Activated naive CD4-positive, alpha-beta T cell treated with anti-CD3 and anti-CD28 coated beads, Interleukin-2, amount 50 U/mL, for 72 hours (primary cell): ENCODE results near the gene TGM6. TPM values are rescaled to one million over a fixed set of nuclear protein-coding genes. Genes with fewer than 3 reads are reported as not detected.

ENCODE experiments used
- ATAC-seq, 2 donors: fragments of 150-1000 bp; cut with Tn5 transposase; 2 replicates each; pipeline ENCODE4 v1.10.0; 2021; ENCODE audit warnings: mild to moderate bottlenecking in 2 of 2, moderate library complexity in 2 of 2
- DNase-seq, 2 donors: peaks; one replicate each; pipeline ENCODE4 v3.0.0; 2021 to 2022; ENCODE audit warnings: low spot score in 2 of 2
- H3K27ac Mint-ChIP-seq, 2 donors: one replicate each; pipeline ENCODE4 v1.8.0; 2022; ENCODE audit warnings: mild to moderate bottlenecking in 2 of 2, mixed read lengths in 2 of 2
- H3K36me3 Mint-ChIP-seq, 2 donors: one replicate each; pipeline ENCODE4 v1.8.0; 2022; ENCODE audit warnings: mixed read lengths in 2 of 2
- H3K9me3 Mint-ChIP-seq, 2 donors: one replicate each; pipeline ENCODE4 v1.8.0; 2022; ENCODE audit warnings: mixed read lengths in 2 of 2
- total RNA-seq, 2 donors: library from RNA; stranded (reverse); gene quantifications; one replicate each; pipeline ENCODE4 v1.2.3, GENCODE V29; 2022

Gene TGM6
- total RNA-seq, 2 donors from 2014 or later: not detected

DNA sequence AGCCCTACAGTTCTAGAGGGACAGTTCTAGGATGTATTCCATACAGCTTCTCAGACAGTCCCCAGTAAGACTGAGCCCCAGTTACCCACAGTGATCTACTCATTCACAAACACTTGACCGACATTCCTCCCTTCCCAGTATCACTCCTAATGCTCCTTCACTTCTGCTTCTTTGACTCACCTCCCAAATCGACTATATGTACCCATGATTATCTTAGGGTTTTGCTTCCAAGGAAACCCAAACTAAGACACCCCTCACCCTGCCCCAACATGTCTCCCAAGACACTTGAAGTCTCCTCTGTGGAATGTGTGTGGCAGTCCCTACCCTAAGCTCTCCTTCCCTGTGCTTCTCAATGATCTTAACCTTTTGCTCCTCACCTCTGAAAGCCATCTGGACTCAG lies 23.6 kb upstream of the TGM6 start:
- DNase-seq (no peak), ATAC-seq (no peak)
- peaks cover 5 to 11% of the 10 kb centered on the region in 2 donors for H3K36me3 Mint-ChIP-seq
- H3K9me3 Mint-ChIP-seq: peaks cover 14 to 16% of the 10 kb centered on the region in 2 donors
- no peak overlapping the region for H3K27ac Mint-ChIP-seq

DNA sequence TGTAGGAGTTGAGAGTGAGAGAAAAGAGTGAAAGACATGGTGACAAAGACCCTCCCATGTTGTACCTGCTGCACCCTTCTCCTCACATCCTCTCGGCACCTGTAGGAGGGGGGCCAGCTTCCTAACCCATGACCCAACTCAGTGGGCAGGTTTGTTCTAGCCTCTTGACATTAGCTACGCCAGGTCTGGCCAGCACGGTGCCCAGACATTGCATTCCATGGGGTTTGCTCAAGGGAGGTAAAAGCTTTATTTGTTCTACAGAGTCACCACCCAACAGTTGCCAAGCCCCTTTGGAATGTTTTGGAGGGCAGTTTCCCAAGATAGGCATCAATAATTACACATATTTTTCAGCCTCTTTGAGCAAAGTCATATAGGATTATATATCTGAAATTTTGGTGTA lies 22.7 kb upstream of the TGM6 start:
- DNase-seq: no peak
- H3K27ac Mint-ChIP-seq: no peak overlapping the region
- no peak for ATAC-seq
- H3K9me3 Mint-ChIP-seq: peaks cover 14 to 16% of the 10 kb centered on the region in 2 donors
- peaks cover 6 to 11% of the 10 kb centered on the region in 2 donors for H3K36me3 Mint-ChIP-seq

DNA sequence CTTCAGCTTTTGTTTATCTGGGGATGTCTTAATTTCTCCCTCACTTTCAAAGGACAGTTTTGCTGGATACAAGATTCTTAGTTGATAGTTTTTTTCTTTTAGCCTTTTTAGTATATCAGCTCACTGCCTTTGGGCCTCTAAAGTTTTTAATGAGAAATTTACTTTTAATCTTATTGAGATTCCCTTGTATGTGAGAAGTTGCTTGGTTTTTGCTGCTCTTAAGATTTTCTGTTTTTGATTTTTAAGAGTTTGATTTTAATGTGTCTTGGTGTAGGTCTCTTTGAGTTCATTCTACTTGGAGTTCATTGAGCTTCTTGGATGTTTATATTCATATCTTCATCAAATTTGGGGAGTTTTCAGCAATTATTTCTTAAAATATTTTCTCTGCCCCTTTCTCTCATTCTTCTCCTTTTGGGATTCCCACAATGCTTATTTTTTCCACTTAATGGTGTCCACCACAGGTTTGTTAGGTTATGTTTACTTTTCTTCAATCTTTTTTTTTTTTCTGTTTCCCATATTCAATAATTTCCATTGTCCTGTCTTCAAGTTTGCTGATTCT lies 19.6 kb upstream of the TGM6 start:
- ATAC-seq (no peak), DNase-seq (no peak)
- Mint-ChIP-seq H3K9me3 (peaks cover 14 to 16% of the 10 kb centered on the region in 2 donors), H3K36me3 (peaks cover 6 to 11% of the 10 kb centered on the region in 2 donors), H3K27ac (no peak overlapping the region)

DNA sequence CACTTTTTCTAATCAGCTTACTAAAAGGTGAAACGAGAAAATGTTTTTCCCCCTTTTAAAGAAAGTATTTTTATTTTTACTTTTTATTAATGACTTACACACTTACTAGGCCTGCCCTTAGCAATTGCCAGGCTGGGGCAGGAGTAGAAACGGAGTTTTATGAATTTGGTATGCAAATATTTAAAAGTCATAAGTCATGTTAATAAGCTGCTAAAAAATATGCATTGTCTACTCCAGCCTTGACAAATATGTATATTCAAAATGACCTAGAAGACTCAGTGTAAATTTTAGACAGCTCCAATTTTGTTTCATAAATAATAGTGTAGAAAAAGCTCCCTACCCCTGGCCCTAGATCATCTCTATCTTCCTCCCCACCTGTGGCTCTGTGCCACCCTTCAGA lies 17.5 kb upstream of the TGM6 start:
- ATAC-seq: no peak
- Mint-ChIP-seq H3K36me3 (peaks cover 6 to 11% of the 10 kb centered on the region in 2 donors), H3K27ac (no peak overlapping the region)

DNA sequence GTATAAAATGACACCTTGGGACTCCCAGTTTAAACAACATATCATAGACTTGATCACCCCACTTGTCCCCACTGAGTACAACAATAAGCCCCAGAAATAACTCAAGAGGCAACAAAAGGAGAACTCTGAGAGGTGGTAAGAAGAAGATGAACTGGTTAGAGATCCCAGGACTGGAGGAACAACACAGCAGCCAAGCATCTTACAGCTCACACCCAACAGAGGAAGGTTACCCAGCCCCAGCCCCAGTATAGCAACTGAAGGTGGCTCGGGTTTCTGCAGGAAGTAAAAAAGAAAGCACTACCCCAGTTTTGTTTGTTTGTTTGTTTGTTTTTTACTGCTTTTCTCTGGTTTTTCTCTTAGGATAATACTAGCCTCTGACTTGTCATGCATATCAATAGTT lies 17.1 kb upstream of the TGM6 start:
- DNase-seq (no peak), ATAC-seq (no peak)
- peaks cover 14 to 17% of the 10 kb centered on the region in 2 donors for H3K9me3 Mint-ChIP-seq
- peaks cover 6 to 11% of the 10 kb centered on the region in 2 donors for H3K36me3 Mint-ChIP-seq
- H3K27ac Mint-ChIP-seq: no peak overlapping the region

More for the DNA sequence above, 17.5 kb upstream of the TGM6 start:
- H3K9me3 Mint-ChIP-seq: peaks cover 14 to 16% of the 10 kb centered on the region in 2 donors
- DNase-seq: no peak

DNA sequence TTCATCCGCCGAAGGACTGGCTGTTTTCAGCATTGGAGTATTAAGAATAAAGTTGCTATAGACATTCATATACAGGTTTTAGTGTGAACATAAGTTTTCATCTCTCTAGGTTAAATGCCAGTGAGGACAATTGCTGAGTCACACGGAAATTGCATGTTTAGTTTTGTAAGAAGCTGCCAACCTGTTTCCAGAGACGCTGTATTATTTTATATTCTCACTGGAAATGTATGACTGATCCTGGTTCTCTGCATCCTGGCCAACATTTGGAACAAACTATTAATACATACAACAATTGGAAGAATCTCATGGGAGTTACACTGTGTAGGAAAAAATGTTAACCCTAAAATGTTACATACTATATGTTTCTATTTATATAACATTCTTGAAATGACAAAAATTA lies 16.7 kb upstream of the TGM6 start:
- ATAC-seq (no peak), DNase-seq (no peak)
- Mint-ChIP-seq H3K36me3 (peaks cover 6 to 13% of the 10 kb centered on the region in 2 donors), H3K9me3 (peaks cover 16 to 21% of the 10 kb centered on the region in 2 donors), H3K27ac (no peak overlapping the region)

DNA sequence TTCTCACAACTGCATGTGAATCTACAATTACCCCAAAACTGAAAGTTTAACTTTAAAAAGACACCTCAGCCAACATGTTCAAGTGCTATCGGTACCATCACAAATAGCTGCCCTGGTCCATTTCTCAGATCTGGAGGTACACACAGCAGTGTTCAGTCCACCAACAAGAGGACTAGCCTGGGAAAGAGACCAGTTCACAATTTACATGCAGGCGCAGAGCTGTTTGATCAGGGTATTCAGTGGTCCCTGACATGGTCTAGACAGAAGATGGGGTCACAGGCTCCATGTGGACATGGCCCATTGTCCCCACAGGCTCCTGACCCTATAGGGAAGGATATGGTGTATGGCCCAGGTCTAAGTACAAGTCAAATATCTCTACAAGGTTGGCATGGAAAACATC lies 15.6 kb upstream of the TGM6 start:
- H3K9me3 Mint-ChIP-seq: peaks cover 13 to 24% of the 10 kb centered on the region in 2 donors
- peaks cover 6 to 17% of the 10 kb centered on the region in 2 donors for H3K36me3 Mint-ChIP-seq
- no peak overlapping the region for H3K27ac Mint-ChIP-seq
- no peak for DNase-seq
- ATAC-seq: no peak

DNA sequence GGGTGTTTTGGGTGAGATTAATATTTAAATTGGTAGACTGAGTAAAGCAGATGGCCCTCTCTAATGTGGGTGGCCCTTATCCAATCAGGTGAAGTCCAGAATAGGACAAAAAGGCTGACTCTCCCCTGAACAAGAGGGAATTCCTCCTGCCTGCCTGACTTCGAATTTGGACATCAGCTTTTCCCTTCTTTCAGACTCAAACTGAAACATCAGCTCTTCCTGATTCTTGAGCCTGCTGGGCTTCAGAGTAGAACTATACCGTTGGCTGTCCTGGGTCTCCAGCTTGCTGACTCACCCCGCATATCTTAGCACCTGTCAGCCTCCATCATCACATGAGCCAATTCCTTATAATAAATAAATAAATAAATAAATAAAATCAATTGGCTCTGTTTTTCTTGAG lies 15.0 kb upstream of the TGM6 start:
- DNase-seq (no peak), ATAC-seq (no peak)
- no peak overlapping the region for H3K27ac Mint-ChIP-seq

DNA sequence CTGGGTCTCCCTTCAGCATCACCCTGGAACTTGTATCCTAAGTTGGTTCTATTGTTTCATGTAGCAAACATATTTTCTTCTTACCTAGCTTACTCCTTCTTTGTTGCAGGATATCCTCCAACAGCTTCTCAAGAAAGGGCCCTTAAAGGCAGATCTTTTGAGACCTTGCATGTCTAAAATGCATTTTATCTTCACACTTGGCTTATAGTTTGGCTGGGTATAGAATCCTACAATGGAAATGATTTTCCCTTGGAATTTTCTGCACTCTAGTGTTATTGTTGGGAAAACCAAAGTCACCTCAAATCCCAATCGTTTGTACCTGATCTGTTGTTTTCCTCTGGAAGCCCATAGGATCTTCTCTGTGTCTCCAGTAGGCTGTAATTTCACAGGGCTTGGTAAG lies 12.1 kb upstream of the TGM6 start:
- H3K27ac Mint-ChIP-seq: no peak overlapping the region
- ATAC-seq: no peak
- peaks cover 4 to 12% of the 10 kb centered on the region in 2 donors for H3K9me3 Mint-ChIP-seq
- no peak for DNase-seq
- peaks cover 4 to 6% of the 10 kb centered on the region in 2 donors for H3K36me3 Mint-ChIP-seq

More for the DNA sequence above, 15.0 kb upstream of the TGM6 start:
- Mint-ChIP-seq H3K9me3 (peaks cover 13 to 26% of the 10 kb centered on the region in 2 donors), H3K36me3 (peaks cover 6 to 17% of the 10 kb centered on the region in 2 donors)

DNA sequence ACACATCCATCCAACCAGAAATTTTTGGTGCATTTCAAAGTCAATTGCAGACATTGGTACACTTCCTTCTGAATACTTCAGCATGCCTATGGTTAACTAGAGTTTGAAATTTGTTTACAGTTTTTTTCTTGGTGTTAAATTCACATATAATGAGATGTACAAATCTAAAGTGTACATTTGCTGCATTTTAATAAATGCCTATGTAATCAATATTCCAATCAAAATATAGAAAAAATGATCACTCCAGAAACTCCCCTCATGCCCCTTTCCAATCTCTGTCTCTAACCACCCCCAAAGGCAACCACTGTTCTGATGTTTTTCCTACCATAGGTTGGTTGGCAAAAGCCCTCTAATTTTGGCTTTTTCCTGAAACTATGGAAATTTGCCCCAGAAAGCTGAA lies 7.6 kb upstream of the TGM6 start:
- no peak for ATAC-seq
- Mint-ChIP-seq H3K36me3 (peaks cover 4 to 6% of the 10 kb centered on the region in 2 donors), H3K27ac (no peak overlapping the region), H3K9me3 (peaks cover 4 to 12% of the 10 kb centered on the region in 2 donors)
- no peak for DNase-seq

DNA sequence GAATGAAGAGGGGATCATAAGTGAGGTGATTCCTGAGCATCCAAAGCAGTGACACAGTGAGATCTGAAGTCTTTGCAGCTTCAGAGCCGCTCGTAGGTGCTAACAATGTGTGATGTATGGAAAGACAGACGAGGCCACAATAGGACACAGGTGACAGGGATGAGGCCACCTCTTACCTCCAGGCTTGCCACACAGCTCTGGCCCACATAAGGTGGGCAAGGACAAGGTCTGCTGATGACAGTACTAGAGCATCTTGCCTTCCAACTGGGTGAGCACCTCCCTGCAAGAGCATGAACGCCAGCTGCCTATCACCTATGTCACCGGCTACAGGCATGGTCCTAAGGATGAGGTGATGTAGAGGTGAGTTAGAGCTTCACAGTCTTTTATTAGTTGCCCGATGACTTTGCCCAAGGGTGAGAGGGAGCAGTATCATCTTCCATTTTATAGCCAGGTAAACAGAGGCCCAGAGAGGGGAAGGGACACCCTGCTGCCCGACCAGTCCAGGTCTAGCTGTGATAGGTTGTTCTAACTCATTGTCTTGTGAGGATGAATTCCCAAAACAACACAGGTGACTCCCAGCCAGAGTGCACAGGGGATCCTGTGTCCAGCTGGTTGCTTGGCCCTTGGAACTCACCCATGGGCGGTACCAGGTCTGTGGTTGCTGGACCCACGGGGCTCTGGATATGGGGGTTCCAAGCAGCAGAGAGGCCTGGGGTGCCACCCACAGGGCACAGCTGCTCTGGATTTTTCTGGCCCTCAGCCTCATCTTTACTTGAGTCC lies 6.2 kb upstream of the TGM6 start:
- H3K27ac Mint-ChIP-seq: no peak overlapping the region
- DNase-seq (no peak), ATAC-seq (no peak)

DNA sequence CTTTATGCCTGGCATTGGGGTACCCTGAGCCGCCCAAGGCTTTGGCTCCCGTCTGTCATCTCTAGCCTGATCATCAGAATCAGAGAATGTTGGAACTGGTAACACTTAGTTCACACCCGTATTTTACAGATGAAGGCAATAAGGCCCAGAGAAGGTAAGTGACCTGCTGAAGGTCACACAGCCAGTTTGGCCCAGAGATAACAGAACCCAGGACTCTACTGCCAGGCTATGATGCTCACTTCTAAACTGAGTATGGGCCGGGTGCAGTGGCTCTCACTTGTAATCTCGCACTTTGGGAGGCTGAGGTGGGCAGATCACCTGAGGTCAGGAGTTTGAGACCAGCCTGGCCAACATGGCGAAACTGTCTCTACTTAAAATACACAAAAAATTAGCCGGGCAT lies 1.8 kb upstream of the TGM6 start:
- no peaks in the 10 kb centered on the region for H3K36me3 Mint-ChIP-seq
- H3K27ac Mint-ChIP-seq: no peak overlapping the region
- no peak for ATAC-seq
- no peaks in the 10 kb centered on the region for H3K9me3 Mint-ChIP-seq
- no peak for DNase-seq

More for the DNA sequence above, 6.2 kb upstream of the TGM6 start:
- Mint-ChIP-seq H3K36me3 (peaks cover 0 to 4% of the 10 kb centered on the region in 2 donors), H3K9me3 (peaks cover 0 to 4% of the 10 kb centered on the region in 2 donors)

DNA sequence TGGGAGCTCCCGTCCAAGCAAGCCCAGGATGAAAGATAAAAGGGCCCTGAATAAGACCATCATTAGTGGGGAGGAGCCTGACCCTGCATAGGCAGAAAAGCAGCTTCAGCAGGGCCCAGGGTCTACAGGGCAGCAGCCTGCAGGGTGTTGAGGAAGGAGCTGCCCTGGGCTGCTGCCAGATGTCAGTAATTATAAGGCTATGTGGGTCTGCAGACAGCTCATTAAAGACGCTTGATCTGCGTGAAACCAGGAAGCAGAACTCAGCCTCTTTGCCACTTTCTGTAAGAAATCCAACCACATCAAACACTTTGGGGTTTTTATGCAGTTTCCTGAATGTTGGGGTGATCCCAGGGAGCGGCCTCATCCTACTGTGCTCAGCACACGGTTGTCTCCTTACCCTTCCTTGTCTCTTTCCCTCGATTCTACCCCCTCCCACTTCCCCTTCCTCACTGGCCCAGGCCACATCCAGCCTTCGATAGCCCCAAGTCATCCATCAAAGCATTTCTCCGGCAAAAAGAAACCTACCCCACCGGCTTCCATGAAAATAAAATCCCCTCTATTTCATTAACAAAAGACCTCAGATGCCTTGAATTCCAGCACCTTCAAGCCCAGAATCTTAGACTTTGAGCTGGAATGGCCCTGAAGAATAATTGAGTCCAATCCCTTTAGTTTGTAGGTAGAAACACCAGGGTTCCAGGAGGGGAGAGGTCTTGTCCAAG lies 1.0 kb upstream of the TGM6 start:
- Mint-ChIP-seq H3K9me3 (no peaks in the 10 kb centered on the region), H3K27ac (no peak overlapping the region), H3K36me3 (no peaks in the 10 kb centered on the region)
- DNase-seq (no peak), ATAC-seq (peak; percentile 92 to 95)

DNA sequence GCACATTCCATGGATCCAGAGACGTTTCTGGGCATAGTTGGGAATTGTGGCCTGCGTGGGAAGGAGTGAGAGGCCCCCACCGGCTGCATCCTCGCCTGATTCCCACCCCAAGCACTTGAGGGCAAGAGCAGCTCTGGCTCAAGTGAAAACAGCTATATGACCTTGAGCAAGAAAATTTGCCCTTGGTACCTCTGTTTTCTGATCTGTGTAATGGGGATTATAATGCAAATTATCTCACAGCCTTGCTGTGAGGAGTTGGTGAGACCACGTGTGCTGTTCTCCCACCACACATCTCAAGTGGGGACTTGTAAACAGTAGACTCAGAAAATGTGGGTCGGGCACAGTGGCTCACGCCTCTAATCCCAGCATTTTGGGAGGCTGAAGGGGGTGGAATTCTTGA lies 602 bp downstream of the TGM6 start:
- H3K9me3 Mint-ChIP-seq: no peaks in the 10 kb centered on the region
- H3K27ac Mint-ChIP-seq: no peak overlapping the region
- ATAC-seq (no peak), DNase-seq (no peak)
- no peaks in the 10 kb centered on the region for H3K36me3 Mint-ChIP-seq

DNA sequence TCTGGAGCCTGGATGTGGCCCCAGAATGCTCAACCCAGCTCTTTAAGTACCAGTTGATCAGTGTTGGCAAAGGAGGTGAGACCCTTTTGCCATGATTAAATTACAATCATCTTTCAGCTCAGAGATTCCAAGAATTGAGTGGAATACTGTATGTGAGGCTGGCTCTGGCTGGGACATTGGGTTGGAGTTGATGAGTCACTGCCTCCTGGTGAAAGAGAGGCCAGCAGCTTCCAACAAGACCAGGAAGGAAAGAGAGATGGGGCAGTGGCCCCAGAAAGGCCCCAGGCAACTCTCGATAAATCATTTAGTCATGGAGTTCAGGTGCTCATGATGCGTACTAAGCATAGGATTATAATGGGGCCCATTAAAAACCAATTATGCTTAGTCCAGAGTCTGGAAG lies 2.1 kb downstream of the TGM6 start:
- DNase-seq: no peak
- Mint-ChIP-seq H3K36me3 (no peaks in the 10 kb centered on the region), H3K9me3 (no peaks in the 10 kb centered on the region), H3K27ac (no peak overlapping the region)
- no peak for ATAC-seq

DNA sequence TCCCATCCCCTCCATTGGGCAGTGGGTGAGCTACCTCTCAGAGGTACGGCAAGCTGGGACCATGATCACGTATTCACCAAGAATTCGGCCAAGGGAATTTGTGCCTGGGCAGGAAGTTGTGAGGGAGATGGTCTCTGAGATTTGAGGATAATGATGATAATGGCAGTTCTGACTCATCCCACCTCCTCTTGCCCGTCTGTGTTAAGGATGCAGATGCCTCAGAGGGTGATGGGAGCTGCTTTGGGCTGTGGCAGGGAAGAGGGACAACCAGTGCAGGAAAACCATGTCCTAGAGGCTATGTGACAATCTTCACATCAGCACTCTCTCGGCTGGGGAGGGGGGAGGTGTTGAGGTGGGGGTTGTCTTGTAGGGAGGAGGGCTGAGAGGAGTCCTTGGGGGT lies 4.3 kb downstream of the TGM6 start:
- peaks cover 0 to 4% of the 10 kb centered on the region in 2 donors for H3K9me3 Mint-ChIP-seq
- H3K27ac Mint-ChIP-seq: no peak overlapping the region
- DNase-seq (no peak), ATAC-seq (no peak)
- H3K36me3 Mint-ChIP-seq: no peaks in the 10 kb centered on the region

DNA sequence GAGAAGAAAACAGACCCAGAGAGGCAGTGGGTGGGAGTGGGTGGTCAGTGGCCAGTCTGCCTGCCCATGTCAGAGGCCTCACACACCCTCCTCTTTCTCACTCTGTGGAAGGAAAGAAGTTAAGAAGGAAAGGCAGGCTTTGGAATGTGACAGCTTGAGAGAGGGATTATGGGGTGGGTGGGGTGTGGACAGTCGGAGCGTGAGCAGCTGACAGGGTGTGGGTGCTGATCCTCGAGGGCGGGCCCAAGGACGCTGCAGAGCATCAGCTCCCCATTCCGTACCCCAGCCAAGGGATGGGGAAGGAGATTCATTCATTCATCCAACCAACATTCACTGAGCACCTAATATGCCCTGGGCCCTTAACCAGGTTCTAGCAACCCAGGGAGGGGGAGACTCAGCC lies 4.8 kb downstream of the TGM6 start:
- Mint-ChIP-seq H3K36me3 (no peaks in the 10 kb centered on the region), H3K27ac (no peak overlapping the region), H3K9me3 (peaks cover 0 to 4% of the 10 kb centered on the region in 2 donors)
- DNase-seq (no peak), ATAC-seq (no peak)
